Lower leg skin (tissue), 3 donors: ENCODE measurements around the gene CLOCK.

ENCODE experiments used
- CTCF ChIP-seq, 3 donors: fragments of 450-650 bp; IDR thresholded peaks; one replicate each; pipeline ENCODE4 v1.5.1; 2016; ENCODE audit warnings: antibody characterized with exemption in 3 of 3, mild to moderate bottlenecking in 3 of 3, moderate library complexity in 2 of 3
- POLR2A ChIP-seq, 2 donors: fragments of 450-650 bp; IDR thresholded peaks; one replicate each; pipeline ENCODE4 v1.6.1; 2016 to 2017; ENCODE audit warnings: antibody characterized with exemption in 2 of 2, mild to moderate bottlenecking in 1 of 2, moderate library complexity in 1 of 2

- TF ChIP-seq CTCF (IDR thresholded peaks at IDR 0.05) = no peak
- no peak for TF ChIP-seq POLR2A (IDR thresholded peaks at IDR 0.05)
These were observed at the start of gene CLOCK for GRCh38 chr4:55546756-55547465.
